NOMO-1 treated with DMSO at 0.1 percent for 48 hours (cell line): Measurements from ENCODE around the gene TRAPPC1.

Experiments used
- DNase-seq: peaks from one replicate; lab custom pipeline; 2025; ENCODE audit not compliant: unreplicated experiment; lab: John Stamatoyannopoulos, UW

The TRAPPC1 gene

DNA sequence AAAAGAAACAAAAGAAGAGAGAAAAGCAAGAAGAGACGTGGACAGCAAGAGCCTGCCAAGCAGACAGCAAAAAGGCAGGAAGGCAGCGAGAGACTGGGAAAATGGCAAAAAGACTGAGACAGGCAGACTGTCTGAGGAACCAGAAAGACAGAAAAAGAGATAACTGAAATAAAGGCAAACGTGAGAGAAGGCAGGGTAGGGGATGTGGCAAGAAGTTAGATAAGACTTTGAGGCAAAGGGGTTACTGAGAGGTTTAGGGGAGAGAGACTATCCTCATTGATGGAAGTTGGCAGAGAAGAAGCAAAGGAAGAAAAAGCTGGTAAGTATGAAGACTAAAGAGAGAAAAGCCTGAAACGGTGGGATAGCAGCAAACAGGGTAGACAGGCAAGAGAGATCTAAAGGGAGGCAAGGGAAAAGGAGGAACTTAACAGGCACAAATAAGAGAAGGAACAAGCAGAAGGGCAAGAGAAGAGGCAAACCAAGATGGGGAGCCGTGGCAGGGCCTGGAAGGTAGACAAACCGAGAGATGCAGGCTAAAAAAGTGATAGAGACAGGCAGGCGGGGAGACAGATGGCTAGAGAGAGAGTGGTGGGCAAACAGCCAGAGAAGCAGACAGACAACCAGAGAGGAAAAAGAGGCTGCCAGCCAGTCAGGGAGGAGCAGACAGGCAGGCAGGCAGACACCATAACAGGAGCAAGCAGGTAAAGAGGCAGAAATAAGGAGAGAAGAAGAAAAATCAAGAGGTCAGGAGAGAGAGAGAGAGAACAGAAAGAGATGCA is 50.3 kb downstream of the TRAPPC1 start:
- peak; percentile 28 for DNase-seq
